Measurements from ENCODE around the gene MREG. TPM values are rescaled to one million over a fixed set of nuclear protein-coding genes. Genes with fewer than 3 reads are reported as not detected.
"Not testable (repeated sequence)": the region's sequence is repeated elsewhere in the genome, so short reads cannot be mapped to it uniquely, and the experiment has no call there.

The MREG gene
- polyA plus RNA-seq, 3 donors: 16.1 to 19.7 (median 17.6) TPM

- no peak for DNase-seq (ENCODE audit: extremely low read depth in 1 of 11, low read depth in 9 of 11, low spot score in 4 of 11)
These were observed 76.2 kb downstream of the MREG start for GRCh38 chr2:215937190-215937589.

- no peak for DNase-seq (ENCODE audit: extremely low read depth in 1 of 11, low read depth in 9 of 11, low spot score in 4 of 11)
These were observed 80.2 kb downstream of the MREG start for GRCh38 chr2:215933151-215933550.

DNA sequence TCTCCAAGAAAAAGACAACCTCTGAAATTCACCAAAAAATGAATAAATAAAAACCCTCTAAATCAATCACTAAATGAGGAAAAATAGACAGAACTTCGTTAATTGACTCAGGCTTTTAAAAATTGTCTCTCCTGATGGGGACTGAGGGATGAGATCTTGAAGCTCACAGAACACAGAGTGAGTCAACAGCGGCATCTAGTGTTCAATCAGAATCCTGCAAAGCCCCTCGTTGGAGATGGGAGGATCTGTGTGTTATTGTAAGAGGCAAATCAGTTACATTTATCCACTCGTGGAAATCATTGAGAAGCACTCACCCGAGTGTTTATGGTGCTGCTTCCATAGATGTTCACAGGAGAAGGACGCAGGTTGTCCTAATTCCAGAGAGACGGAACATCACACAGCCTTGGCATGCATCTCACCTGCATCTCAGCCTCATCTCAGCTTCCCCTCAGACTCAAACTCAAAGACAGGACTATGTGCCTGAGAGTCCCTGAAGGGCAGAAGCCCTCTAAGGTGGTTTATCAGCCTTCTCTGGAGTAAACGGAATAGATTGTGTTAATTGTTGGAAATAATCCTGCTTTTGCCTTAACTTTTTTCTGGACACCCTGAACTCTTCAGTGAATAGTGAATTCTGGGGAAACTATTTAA, 82.0 kb downstream of the MREG start:
- DNase-seq (ENCODE audit: extremely low read depth in 1 of 11, low read depth in 9 of 11, low spot score in 4 of 11): peak in 8 of 11 donors; percentile 45 to 67 (median 62)

- no peak for DNase-seq (ENCODE audit: extremely low read depth in 1 of 11, low read depth in 9 of 11, low spot score in 4 of 11)
These were observed 82.7 kb downstream of the MREG start for GRCh38 chr2:215930505-215931253.

DNA sequence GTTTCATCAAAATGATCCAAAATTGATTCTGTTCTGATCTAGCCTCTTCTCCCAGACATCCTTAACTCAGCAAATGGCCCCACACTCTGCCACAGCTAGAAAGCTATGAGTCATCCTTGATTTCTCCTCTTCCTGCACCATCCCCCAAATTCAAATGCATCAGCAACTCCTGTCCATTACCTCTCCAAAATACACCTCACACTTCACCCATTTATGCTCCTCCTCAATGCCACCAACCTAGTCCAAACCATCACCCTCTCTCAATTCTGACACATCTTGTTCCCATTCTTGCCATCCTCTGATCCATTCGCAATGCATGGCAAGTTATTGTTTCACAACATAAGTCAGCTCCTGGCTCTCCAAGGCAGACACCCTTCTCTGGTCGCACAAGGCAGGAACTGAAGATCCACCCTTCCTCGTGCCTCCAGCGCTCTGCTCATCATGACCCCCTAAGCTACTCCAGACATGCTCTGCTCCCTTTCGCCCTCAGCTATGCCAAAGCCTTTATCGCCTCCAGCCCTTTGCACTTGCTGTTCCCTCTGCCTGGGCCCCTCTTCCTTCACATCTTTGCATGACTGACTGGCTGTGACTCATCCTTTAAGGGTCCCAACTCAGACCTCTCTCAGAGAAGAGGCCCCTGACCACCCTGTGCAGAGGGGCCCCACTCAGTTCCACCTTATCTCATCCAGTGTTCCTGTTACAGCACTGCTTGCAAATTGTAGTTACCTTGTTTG, 83.6 kb downstream of the MREG start:
- DNase-seq (ENCODE audit: extremely low read depth in 1 of 11, low read depth in 9 of 11, low spot score in 4 of 11): no peak

DNA sequence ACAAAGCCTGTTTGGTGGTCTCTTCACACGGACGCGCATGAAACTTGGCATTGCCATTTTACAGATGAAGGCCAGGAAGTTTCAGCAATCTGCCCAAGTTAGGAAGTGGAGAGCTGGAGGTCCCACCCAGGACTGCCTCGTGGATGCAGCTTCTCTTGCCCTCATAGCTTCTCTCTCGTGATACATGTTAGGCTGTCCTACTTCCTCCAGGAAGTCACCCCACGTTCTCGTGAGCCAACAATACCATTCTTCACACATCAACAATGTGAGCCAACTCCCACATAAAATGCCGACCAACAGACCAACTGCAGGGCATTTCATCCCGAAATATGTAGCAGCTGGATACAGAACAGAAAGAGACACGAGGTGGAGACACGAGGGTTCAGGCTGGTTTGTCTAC, 85.3 kb downstream of the MREG start:
- no peak for DNase-seq (ENCODE audit: extremely low read depth in 1 of 11, low read depth in 9 of 11, low spot score in 4 of 11)

- not testable (repeated sequence) for DNase-seq (ENCODE audit: extremely low read depth in 1 of 11, low read depth in 9 of 11, low spot score in 4 of 11)
These were observed 86.4 kb downstream of the MREG start for GRCh38 chr2:215926992-215927391.

GRCh38 chr2:215921895-215922294, 91.5 kb downstream of the MREG start:
- no peak for DNase-seq (ENCODE audit: extremely low read depth in 1 of 11, low read depth in 9 of 11, low spot score in 4 of 11)

- peak; percentile 54 to 78 (median 64) for DNase-seq (ENCODE audit: extremely low read depth in 1 of 11, low read depth in 9 of 11, low spot score in 4 of 11)
These were observed 92.9 kb downstream of the MREG start for GRCh38 chr2:215920244-215921100.

DNA sequence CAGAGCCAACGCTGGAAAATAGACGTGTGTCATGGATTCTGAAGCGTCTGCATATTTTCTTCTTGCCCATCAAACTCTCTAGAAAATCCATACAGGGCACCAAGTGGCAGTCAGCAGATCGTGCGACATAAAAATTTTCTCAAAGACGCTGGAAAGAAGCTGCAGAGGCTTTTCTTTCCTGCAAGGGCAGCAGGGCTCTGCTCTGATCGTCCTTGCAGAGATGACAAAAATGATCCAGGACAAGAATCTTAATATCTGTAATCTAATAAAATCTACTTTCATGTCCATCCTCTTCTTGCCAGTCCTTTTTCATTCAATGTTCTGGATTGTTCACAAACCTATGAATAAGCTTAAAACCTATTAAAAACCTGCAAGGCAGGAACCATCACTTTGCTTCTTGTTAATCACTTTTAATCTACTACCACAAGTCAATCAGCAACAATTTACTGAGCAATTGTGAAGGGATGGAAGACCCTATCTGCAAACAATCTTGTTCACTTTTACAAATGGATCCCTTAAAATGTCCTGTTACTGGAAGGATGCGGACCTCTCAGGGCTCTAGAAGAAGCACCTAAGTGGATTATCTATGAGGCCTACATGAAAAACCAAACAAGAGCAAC, 93.6 kb downstream of the MREG start:
- DNase-seq (ENCODE audit: extremely low read depth in 1 of 11, low read depth in 9 of 11, low spot score in 4 of 11): no peak

- DNase-seq (ENCODE audit: extremely low read depth in 1 of 11, low read depth in 9 of 11, low spot score in 4 of 11): no peak
These were observed 94.3 kb downstream of the MREG start for GRCh38 chr2:215918901-215919599.

DNA sequence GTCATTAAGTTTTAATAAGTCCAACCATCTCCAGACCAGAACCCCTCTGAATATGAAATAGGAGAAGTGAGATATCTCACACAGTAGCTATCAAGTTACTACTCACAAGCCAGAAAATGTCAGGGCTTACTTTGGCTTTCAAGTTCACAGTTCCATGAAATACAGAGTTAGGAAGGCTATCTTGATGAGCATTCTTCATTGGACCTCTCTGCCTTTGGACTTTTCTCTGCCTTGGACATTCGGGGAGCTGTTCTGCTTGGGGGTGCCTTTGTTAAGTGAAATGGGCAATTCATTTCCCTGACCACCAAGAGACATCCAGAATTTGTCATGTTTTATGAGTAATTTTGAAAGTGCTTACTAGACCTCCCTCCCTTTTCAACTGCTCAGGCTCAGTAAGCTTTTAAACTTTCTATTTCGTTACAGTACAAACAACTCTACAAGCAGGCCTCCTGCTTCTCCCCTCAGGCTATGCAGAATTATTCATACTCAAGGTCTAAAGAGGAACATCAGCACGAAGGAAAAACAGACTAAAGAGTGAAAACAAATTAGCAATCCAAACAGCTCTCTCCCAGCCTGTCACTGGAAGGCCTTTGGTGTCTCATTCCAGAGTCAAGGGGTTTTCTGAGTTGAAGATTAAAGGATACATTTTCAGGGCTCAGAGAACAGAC, 95.3 kb downstream of the MREG start:
- peak in 1 of 11 donors; percentile 38 for DNase-seq (ENCODE audit: extremely low read depth in 1 of 11, low read depth in 9 of 11, low spot score in 4 of 11)

DNA sequence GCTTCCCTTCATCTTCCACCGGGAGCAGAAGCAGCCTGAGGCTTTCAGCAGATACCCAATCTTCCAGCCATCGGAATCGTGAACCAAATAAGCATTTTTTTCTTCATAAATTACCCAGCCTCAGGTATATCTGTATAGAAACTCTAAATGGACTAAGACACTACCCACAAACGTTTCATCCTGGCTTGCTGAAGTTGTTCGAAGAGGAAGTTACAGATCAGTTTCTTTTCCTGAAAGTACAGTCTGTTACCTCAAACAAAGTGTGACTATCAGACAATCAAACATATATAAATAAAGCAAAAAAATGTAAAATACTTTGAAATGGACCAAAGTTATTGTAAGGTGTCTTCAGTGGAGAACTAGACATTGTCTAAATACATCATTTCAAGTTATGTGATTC, 97.9 kb downstream of the MREG start:
- no peak for DNase-seq (ENCODE audit: extremely low read depth in 1 of 11, low read depth in 9 of 11, low spot score in 4 of 11)

DNA sequence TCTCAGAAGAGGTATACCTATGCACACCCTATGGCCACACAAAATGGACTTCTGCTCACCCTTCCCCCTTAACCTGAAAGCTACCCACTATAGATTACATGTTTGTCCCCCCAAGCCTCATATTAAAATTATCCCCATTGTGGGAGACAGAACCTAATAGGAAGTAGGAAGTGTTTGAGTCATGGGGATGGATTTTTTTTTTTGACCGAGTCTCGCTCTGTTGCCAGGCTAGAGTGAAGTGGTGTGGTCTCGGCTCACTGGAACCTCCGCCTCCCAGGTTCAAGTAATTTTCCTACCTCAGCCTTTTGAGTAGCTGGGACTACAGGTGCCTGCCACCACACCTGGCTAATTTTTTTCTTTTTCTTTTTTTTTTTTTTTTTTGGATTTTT, 98.6 kb downstream of the MREG start:
- no peak for DNase-seq (ENCODE audit: extremely low read depth in 1 of 11, low read depth in 9 of 11, low spot score in 4 of 11)

DNA sequence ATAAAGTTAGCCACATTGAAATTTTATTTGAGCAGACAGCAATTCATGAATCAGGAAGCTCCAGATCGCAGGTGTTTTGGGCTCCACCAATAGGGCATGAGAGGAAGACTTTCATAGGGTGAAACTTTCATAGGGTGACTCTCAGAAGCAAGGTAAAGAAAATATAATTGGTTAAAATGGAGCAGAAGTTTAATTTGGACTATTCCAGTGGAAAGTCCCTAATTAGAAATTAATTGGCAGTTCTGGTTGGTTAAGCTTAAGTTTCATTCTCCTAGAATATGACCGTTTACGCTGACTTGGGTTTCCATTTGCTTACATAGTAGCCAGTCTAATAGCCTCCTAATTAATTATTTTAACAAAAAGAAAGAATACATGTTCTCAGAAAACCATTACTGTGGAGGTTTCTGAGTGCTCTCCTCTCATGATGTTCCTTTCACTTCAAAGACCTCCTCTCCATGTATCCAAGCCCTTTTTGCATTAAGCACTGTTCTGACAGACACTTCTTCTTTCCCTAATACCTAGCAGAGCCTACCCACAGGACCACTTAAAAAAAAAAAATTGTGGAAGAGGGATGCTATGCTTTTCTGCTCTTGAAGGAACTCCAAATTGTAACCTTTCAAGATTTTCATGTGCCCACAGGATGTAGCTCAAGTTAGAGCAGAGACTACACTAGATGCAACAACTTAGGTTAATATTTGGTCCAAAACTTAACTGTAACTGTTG, 99.1 kb downstream of the MREG start:
- no peak for DNase-seq (ENCODE audit: extremely low read depth in 1 of 11, low read depth in 9 of 11, low spot score in 4 of 11)

- DNase-seq (ENCODE audit: extremely low read depth in 1 of 11, low read depth in 9 of 11, low spot score in 4 of 11): no peak
These were observed 101.0 kb downstream of the MREG start for GRCh38 chr2:215912299-215912842.

Data from renal cortex interstitium (tissue), 11 donors.